ENCODE results near the gene ZFYVE27.

The ZFYVE27 gene

GRCh38 chr10:97766106-97766810, 29.3 kb downstream of the ZFYVE27 start:
- ATAC-seq (ENCODE audit: insufficient read depth, low read depth) (no peak), DNase-seq (no peak)
- Histone ChIP-seq H2AFZ (ENCODE audit: low read depth, low read length) (no peak overlapping the region), H3K36me3 (ENCODE audit: insufficient read depth, low read length) (peaks cover 9% of the 10 kb centered on the region; the same call in 1 of the 2 replicates), H3K9me3 (ENCODE audit: insufficient read depth, low read length, severe bottlenecking) (no peaks in the 10 kb centered on the region), H4K20me1 (ENCODE audit: insufficient read depth, low read length) (0 out of 2 replicates have a peak, but pooled peaks cover 6% of the 10 kb centered on the region), H3K4me3 (ENCODE audit: low read depth in 1 of 2, low read length in 2 of 2) (no peak overlapping the region), H3K27ac (ENCODE audit: low read length) (no peak overlapping the region), H3K4me1 (ENCODE audit: insufficient read depth, low read length) (no peaks in the 10 kb centered on the region), H3K9ac (ENCODE audit: low read depth, low read length) (no peak overlapping the region), H3K27me3 (ENCODE audit: insufficient read depth, low read length, poor library complexity) (no peaks in the 10 kb centered on the region), H3K79me2 (ENCODE audit: insufficient read depth, low read length) (no peaks in the 10 kb centered on the region), H3K4me2 (ENCODE audit: insufficient read depth, low read length) (no peak overlapping the region)
- TF ChIP-seq CTCF (IDR thresholded peaks at IDR 0.05; ENCODE audit: borderline replicate concordance, extremely low read depth, low read length, poor library complexity, severe bottlenecking) (no peak), EZH2 (IDR thresholded peaks at IDR 0.05; ENCODE audit: borderline replicate concordance, low read depth, low read length, severe bottlenecking) (no peak)

GRCh38 chr10:97766996-97767924, 30.3 kb downstream of the ZFYVE27 start:
- Histone ChIP-seq H3K4me1 (ENCODE audit: insufficient read depth, low read length) (no peaks in the 10 kb centered on the region), H2AFZ (ENCODE audit: low read depth, low read length) (no peak overlapping the region), H3K9me3 (ENCODE audit: insufficient read depth, low read length, severe bottlenecking) (no peaks in the 10 kb centered on the region), H3K79me2 (ENCODE audit: insufficient read depth, low read length) (no peaks in the 10 kb centered on the region), H3K27me3 (ENCODE audit: insufficient read depth, low read length, poor library complexity) (no peaks in the 10 kb centered on the region), H3K9ac (ENCODE audit: low read depth, low read length) (no peak overlapping the region), H3K4me3 (ENCODE audit: low read depth in 1 of 2, low read length in 2 of 2) (no peak overlapping the region), H3K27ac (ENCODE audit: low read length) (no peak overlapping the region), H3K36me3 (ENCODE audit: insufficient read depth, low read length) (0 out of 2 replicates have a peak, but pooled peaks cover 3% of the 10 kb centered on the region), H3K4me2 (ENCODE audit: insufficient read depth, low read length) (no peak overlapping the region), H4K20me1 (ENCODE audit: insufficient read depth, low read length) (0 out of 2 replicates have a peak, but pooled peaks cover 6% of the 10 kb centered on the region)
- DNase-seq (no peak), ATAC-seq (ENCODE audit: insufficient read depth, low read depth) (no peak)
- TF ChIP-seq EZH2 (IDR thresholded peaks at IDR 0.05; ENCODE audit: borderline replicate concordance, low read depth, low read length, severe bottlenecking): no peak
- no peak for TF ChIP-seq CTCF (IDR thresholded peaks at IDR 0.05; ENCODE audit: borderline replicate concordance, extremely low read depth, low read length, poor library complexity, severe bottlenecking)

GRCh38 chr10:97768322-97769315, 31.7 kb downstream of the ZFYVE27 start:
- Histone ChIP-seq H3K79me2 (ENCODE audit: insufficient read depth, low read length) (no peaks in the 10 kb centered on the region), H3K27ac (ENCODE audit: low read length) (no peak overlapping the region), H3K27me3 (ENCODE audit: insufficient read depth, low read length, poor library complexity) (no peaks in the 10 kb centered on the region), H3K36me3 (ENCODE audit: insufficient read depth, low read length) (no peaks in the 10 kb centered on the region), H3K9me3 (ENCODE audit: insufficient read depth, low read length, severe bottlenecking) (no peaks in the 10 kb centered on the region), H4K20me1 (ENCODE audit: insufficient read depth, low read length) (0 out of 2 replicates have a peak, but pooled peaks cover 6% of the 10 kb centered on the region), H2AFZ (ENCODE audit: low read depth, low read length) (no peak overlapping the region), H3K4me2 (ENCODE audit: insufficient read depth, low read length) (no peak overlapping the region), H3K4me3 (ENCODE audit: low read depth in 1 of 2, low read length in 2 of 2) (no peak overlapping the region), H3K9ac (ENCODE audit: low read depth, low read length) (no peak overlapping the region), H3K4me1 (ENCODE audit: insufficient read depth, low read length) (no peaks in the 10 kb centered on the region)
- no peak for TF ChIP-seq EZH2 (IDR thresholded peaks at IDR 0.05; ENCODE audit: borderline replicate concordance, low read depth, low read length, severe bottlenecking)
- TF ChIP-seq CTCF (IDR thresholded peaks at IDR 0.05; ENCODE audit: borderline replicate concordance, extremely low read depth, low read length, poor library complexity, severe bottlenecking): no peak
- ATAC-seq (ENCODE audit: insufficient read depth, low read depth) (no peak), DNase-seq (no peak)
